OCI-LY1 (cell line): ENCODE measurements around the gene LDLRAD4.
"Not testable (repeated sequence)": the region's sequence is repeated elsewhere in the genome, so short reads cannot be mapped to it uniquely, and the experiment has no call there.

Source experiments
- H2AFZ ChIP-seq: fragments of 200-600 bp; sonication (generic), shearing (Covaris generic); 2 replicates; pipeline ENCODE4 v1.6.0; 2014; ENCODE audit warnings: antibody characterized with exemption, mild to moderate bottlenecking, low read length
- H3F3A ChIP-seq: fragments of 200-600 bp; sonication (generic), shearing (Covaris generic); 2 replicates; pipeline ENCODE4 v1.6.0; 2014; ENCODE audit warnings: mild to moderate bottlenecking, antibody characterized with exemption, low read length, moderate library complexity; ENCODE audit not compliant: insufficient read depth
- H3K27ac ChIP-seq: fragments of 200-600 bp; sonication (generic); 2 replicates; pipeline ENCODE4 v1.5.1; 2014; ENCODE audit warnings: low read length, mixed run types, mild to moderate bottlenecking, low read depth; ENCODE audit not compliant: poor library complexity, severe bottlenecking
- H3K27me3 ChIP-seq: fragments of 200-600 bp; sonication (generic); 2 replicates; pipeline ENCODE4 v1.6.0; 2014; ENCODE audit warnings: antibody characterized with exemption, mild to moderate bottlenecking, low read length, moderate library complexity; ENCODE audit not compliant: insufficient read depth
- H3K36me3 ChIP-seq: fragments of 200-600 bp; sonication (generic); 2 replicates; pipeline ENCODE4 v1.6.1; 2014; ENCODE audit warnings: mild to moderate bottlenecking, antibody characterized with exemption, low read length, moderate library complexity, mixed read lengths; ENCODE audit not compliant: insufficient read depth
- H3K4me1 ChIP-seq: fragments of 200-600 bp; sonication (generic); 2 replicates; pipeline ENCODE4 v1.5.1; 2014; ENCODE audit warnings: mild to moderate bottlenecking, low read length, moderate library complexity; ENCODE audit not compliant: insufficient read depth, severe bottlenecking
- H3K4me2 ChIP-seq: fragments of 200-600 bp; sonication (generic), shearing (Covaris generic); 2 replicates; pipeline ENCODE4 v1.6.1; 2014; ENCODE audit warnings: low read length
- H3K4me3 ChIP-seq: fragments of 200-600 bp; sonication (generic); 2 replicates; pipeline ENCODE4 v1.5.1; 2014; ENCODE audit warnings: low read length, low read depth, mild to moderate bottlenecking, mixed read lengths; ENCODE audit not compliant: poor library complexity, severe bottlenecking
- H3K79me2 ChIP-seq: fragments of 200-600 bp; shearing (Covaris generic); 2 replicates; pipeline ENCODE4 v1.6.1; 2016; ENCODE audit warnings: mixed run types, low read length, mixed read lengths; ENCODE audit not compliant: insufficient read depth
- H3K9ac ChIP-seq: fragments of 200-600 bp; sonication (generic), shearing (Covaris generic); 2 replicates; pipeline ENCODE4 v1.6.1; 2014; ENCODE audit warnings: mild to moderate bottlenecking, low read length, mixed read lengths
- H3K9me2 ChIP-seq: fragments of 200-600 bp; sonication (generic), shearing (Covaris generic); 2 replicates; pipeline ENCODE4 v1.6.1; 2014; ENCODE audit warnings: low read depth, mild to moderate bottlenecking, low read length, mixed read lengths
- H3K9me3 ChIP-seq: fragments of 200-600 bp; shearing (Covaris generic); 2 replicates; pipeline ENCODE4 v1.6.1; 2014; ENCODE audit warnings: low read length, mixed read lengths
- H4K20me1 ChIP-seq: fragments of 200-600 bp; sonication (generic), shearing (Covaris generic); 2 replicates; pipeline ENCODE4 v1.6.0; 2016; ENCODE audit warnings: mild to moderate bottlenecking, low read length; ENCODE audit not compliant: insufficient read depth
- CTCF ChIP-seq: fragments of 200-600 bp; sonication (generic), shearing (Covaris generic); IDR thresholded peaks from 2 replicates; pipeline ENCODE4 v1.5.1; 2017; ENCODE audit warnings: mild to moderate bottlenecking, antibody characterized with exemption, low read length, moderate library complexity, mixed read lengths
- EZH2 ChIP-seq: fragments of 200-600 bp; sonication (generic), shearing (Covaris generic); IDR thresholded peaks from 2 replicates; pipeline ENCODE4 v1.8.0; 2017; ENCODE audit warnings: borderline replicate concordance, mixed run types, mild to moderate bottlenecking, antibody characterized with exemption, low read length, moderate library complexity, mixed read lengths

LDLRAD4 gene

GRCh38 chr18:13474907-13475545, 256.5 kb downstream of the LDLRAD4 start:
- no peaks in the 10 kb centered on the region for H3K27me3 ChIP-seq
- H3K79me2 ChIP-seq: no peaks in the 10 kb centered on the region
- TF ChIP-seq EZH2: no peak
- TF ChIP-seq CTCF: no peak
- H2AFZ ChIP-seq: no peak overlapping the region
- no peak overlapping the region for H3K9ac ChIP-seq
- no peaks in the 10 kb centered on the region for H3F3A ChIP-seq
- H3K4me3 ChIP-seq: no peak overlapping the region
- H3K4me2 ChIP-seq: no peak overlapping the region
- H3K36me3 ChIP-seq: peaks cover 24% of the 10 kb centered on the region; the same call in 1 of the 2 replicates
- H4K20me1 ChIP-seq: no peaks in the 10 kb centered on the region
- peaks cover 18% of the 10 kb centered on the region for H3K4me1 ChIP-seq
- no peaks in the 10 kb centered on the region for H3K9me2 ChIP-seq
- H3K9me3 ChIP-seq: 0 out of 2 replicates have a peak, but pooled peaks cover 9% of the 10 kb centered on the region
- H3K27ac ChIP-seq: no peak overlapping the region

GRCh38 chr18:13476312-13476711, 257.8 kb downstream of the LDLRAD4 start:
- H3K9me2 ChIP-seq, H4K20me1 ChIP-seq, H3F3A ChIP-seq, H2AFZ ChIP-seq, H3K27me3 ChIP-seq, H3K79me2 ChIP-seq, H3K4me3 ChIP-seq, H3K27ac ChIP-seq, H3K4me2 ChIP-seq, H3K9ac ChIP-seq: not testable (repeated sequence)
- Histone ChIP-seq H3K9me3 (0 out of 2 replicates have a peak, but pooled peaks cover 10% of the 10 kb centered on the region), H3K36me3 (peaks cover 27% of the 10 kb centered on the region; the same call in 1 of the 2 replicates), H3K4me1 (peaks cover 12% of the 10 kb centered on the region)

- no peaks in the 10 kb centered on the region for H4K20me1 ChIP-seq
- TF ChIP-seq EZH2 (no peak), CTCF (no peak)
- H3K27ac ChIP-seq: no peak overlapping the region
- H3K4me1 ChIP-seq: peaks cover 3% of the 10 kb centered on the region
- H3K27me3 ChIP-seq: no peaks in the 10 kb centered on the region
- no peak overlapping the region for H2AFZ ChIP-seq
- no peaks in the 10 kb centered on the region for H3K79me2 ChIP-seq
- no peak overlapping the region for H3K4me2 ChIP-seq
- H3K4me3 ChIP-seq: no peak overlapping the region
- no peaks in the 10 kb centered on the region for H3F3A ChIP-seq
- H3K9ac ChIP-seq: no peak overlapping the region
- H3K9me2 ChIP-seq: no peaks in the 10 kb centered on the region
- 0 out of 2 replicates have a peak, but pooled peaks cover 10% of the 10 kb centered on the region for H3K9me3 ChIP-seq
- peaks cover 27% of the 10 kb centered on the region; the same call in 1 of the 2 replicates for H3K36me3 ChIP-seq
Observed at GRCh38 chr18:13477147-13477683, 258.7 kb downstream of the LDLRAD4 start.
